ENCODE measurements around the gene SLC4A7.

Gene SLC4A7

DNA sequence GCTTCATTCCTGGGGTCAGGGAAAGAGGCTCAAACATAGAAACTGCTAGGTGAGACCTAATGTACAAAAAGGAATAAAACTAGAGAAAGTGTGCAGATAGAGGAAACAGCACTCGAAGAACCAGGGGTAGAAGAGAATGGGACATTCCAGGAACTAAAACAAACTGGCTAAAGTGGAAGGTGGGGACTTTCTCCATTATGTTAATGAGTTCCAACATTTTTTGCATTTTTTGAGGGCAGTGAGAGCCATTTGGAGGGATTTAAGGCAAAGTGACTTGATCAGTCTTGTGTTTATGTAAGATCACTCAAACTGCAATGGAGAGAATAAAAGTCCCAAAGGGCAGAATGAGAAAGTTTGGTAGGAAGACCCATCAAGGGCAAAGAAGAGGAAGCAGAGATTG, 20.6 kb upstream of the SLC4A7 start:
- no peak overlapping the region for H3K4me3 ChIP-seq (ENCODE audit: low read length)
- no peak for DNase-seq (ENCODE audit: low read depth)
- TF ChIP-seq, protein P1, sequence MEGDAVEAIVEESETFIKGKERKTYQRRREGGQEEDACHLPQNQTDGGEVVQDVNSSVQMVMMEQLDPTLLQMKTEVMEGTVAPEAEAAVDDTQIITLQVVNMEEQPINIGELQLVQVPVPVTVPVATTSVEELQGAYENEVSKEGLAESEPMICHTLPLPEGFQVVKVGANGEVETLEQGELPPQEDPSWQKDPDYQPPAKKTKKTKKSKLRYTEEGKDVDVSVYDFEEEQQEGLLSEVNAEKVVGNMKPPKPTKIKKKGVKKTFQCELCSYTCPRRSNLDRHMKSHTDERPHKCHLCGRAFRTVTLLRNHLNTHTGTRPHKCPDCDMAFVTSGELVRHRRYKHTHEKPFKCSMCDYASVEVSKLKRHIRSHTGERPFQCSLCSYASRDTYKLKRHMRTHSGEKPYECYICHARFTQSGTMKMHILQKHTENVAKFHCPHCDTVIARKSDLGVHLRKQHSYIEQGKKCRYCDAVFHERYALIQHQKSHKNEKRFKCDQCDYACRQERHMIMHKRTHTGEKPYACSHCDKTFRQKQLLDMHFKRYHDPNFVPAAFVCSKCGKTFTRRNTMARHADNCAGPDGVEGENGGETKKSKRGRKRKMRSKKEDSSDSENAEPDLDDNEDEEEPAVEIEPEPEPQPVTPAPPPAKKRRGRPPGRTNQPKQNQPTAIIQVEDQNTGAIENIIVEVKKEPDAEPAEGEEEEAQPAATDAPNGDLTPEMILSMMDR (IDR thresholded peaks at IDR 0.05; ENCODE audit: insufficient read depth, low read depth, low read length, missing control alignments), result no peak

DNA sequence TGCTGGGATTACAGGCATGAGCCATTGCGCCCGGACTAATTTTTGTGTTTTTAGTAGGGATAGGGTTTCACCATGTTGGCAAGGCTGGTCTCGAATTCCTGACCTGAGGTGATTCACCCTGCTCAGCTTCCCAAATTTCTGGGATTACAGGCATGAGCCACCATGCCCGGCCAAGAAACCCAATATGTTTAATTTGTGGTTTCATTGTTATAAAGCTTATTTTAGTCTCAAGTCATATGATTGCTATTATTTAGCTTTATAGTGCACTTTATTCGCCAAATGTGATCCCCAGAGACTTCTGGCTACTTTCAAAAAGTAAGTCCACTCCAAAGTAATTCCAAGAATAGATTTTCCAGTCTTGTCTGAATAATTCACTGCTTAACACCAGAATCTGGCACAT, 19.3 kb upstream of the SLC4A7 start:
- DNase-seq (ENCODE audit: low read depth), result peak; percentile 70
- TF ChIP-seq, protein P1 (IDR thresholded peaks at IDR 0.05; ENCODE audit: insufficient read depth, low read depth, low read length, missing control alignments), result no peak
- H3K4me3 ChIP-seq (ENCODE audit: low read length), result no peak overlapping the region

DNA sequence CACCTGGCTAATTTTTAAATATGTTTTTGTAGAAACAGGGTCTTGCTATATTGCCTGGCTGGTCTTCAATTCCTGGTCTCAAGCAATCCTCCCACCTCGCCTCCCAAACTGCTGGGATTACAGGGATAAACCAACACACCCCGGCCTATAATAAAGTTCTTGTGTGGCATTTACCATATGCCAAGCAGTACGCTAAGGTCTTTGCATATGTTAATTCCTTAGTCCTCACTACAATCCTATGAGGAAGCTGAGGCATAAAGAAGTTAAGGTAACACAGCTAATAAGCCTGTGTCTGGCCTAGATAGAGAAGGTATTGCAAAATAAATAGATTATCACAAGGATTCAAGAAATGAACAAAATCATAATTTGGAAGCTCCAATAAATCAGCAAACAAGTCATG, 17.6 kb upstream of the SLC4A7 start:
- TF ChIP-seq, protein P1 (IDR thresholded peaks at IDR 0.05; ENCODE audit: insufficient read depth, low read depth, low read length, missing control alignments), result no peak
- H3K4me3 ChIP-seq (ENCODE audit: low read length), result no peak overlapping the region
- no peak for DNase-seq (ENCODE audit: low read depth)

DNA sequence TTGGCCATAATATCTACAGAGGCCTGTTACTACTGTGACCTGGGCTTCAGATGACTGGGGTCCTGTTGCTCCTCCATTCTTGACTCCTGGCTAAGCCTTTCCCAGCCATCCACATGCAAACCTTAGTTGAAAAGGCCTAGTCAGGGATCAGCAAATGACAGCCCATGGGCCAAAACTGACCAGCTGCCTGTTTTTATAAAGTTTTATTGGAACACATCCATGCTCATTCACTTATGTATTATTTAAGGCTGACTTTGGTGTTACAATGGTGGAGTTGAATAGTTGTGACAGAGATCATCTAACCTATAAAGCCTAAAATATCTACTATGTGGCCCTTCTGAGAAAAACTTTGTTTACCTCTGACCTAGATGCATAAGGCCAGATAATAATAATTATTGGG, 16.8 kb upstream of the SLC4A7 start:
- TF ChIP-seq, protein P1 (IDR thresholded peaks at IDR 0.05; ENCODE audit: insufficient read depth, low read depth, low read length, missing control alignments), result no peak
- H3K4me3 ChIP-seq (ENCODE audit: low read length), result no peak overlapping the region
- DNase-seq (ENCODE audit: low read depth), result no peak

DNA sequence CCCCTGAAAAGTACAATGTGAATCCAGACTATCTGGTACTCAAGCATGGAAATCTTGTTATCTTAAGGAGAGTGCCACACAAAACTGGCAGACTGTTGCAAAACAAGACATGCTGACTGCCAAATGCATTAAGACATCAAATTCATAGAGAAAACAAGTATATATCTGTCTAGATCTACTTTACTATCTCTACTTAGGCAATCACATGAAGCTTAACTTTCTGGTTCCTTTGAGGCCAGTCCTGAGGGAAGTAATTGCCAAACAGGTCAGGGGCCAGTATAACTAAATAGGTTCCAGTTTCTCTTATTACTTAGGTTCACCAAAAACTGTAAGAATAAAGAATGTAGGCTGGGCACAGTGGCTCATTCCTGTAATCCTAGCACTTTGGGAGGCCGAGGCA, 15.9 kb upstream of the SLC4A7 start:
- no peak for DNase-seq (ENCODE audit: low read depth)
- TF ChIP-seq, protein P1 (IDR thresholded peaks at IDR 0.05; ENCODE audit: insufficient read depth, low read depth, low read length, missing control alignments), result no peak
- no peak overlapping the region for H3K4me3 ChIP-seq (ENCODE audit: low read length)

DNA sequence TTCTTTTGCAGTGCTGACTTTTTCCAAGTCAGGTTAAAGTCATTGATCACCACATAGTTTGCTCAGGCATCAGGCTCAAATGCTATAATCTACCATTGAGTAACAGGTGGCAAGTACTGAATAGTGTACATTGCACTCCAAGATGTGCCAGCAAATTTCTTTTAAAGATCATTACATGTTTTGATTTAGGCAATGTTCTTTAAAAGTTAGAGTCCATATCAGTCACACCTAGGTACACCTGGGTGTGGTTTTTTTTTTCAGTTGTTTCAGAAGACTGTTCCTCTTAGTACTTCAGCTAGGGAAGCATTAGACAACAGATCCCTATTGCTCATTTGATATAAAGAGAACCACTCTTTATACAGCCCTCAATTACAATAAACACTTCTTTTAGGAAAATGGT, 10.6 kb upstream of the SLC4A7 start:
- TF ChIP-seq, protein P1 (IDR thresholded peaks at IDR 0.05; ENCODE audit: insufficient read depth, low read depth, low read length, missing control alignments), result no peak
- no peak overlapping the region for H3K4me3 ChIP-seq (ENCODE audit: low read length)
- DNase-seq (ENCODE audit: low read depth), result no peak

DNA sequence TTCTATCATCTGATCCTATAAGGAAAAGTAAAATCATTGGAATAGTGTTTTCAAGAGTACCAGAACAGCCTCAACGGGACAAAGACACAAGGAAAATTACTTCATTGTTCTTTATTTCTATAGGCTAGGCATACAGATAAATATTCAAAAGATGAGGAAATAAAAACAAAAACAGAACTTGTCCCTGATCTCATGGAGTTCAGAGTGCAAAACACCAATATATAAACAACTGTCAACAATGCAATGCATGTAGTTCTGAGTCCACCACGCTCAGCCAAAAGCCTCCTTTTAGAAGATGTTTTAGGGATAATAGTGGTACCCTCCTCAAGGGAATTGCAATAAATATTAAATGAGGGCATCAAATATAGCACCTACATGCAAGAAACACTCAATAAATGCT, 4.6 kb upstream of the SLC4A7 start:
- TF ChIP-seq, protein P1 (IDR thresholded peaks at IDR 0.05; ENCODE audit: insufficient read depth, low read depth, low read length, missing control alignments), result no peak
- no peak for DNase-seq (ENCODE audit: low read depth)
- no peak overlapping the region for H3K4me3 ChIP-seq (ENCODE audit: low read length)

Measured in epithelial cell of esophagus (primary cell).